HEK293 (cell line): ENCODE data around the gene SHROOM3.

Source experiments
- CTCF ChIA-PET: fragments of 350-600 bp; formaldehyde crosslinking; extraction: SDS; loops from one replicate; lab custom pipeline; 2021; ENCODE audit warnings: antibody characterized with exemption; lab: Yijun Ruan, JAX
- POLR2A ChIA-PET: fragments of 300-600 bp; formaldehyde crosslinking; extraction: SDS; loops from one replicate; lab custom pipeline; 2020; ENCODE audit warnings: antibody characterized with exemption, inconsistent platforms; lab: Yijun Ruan, JAX
- H3K27ac ChIP-seq: fragments of 200-500 bp; sonication (Bioruptor generic); 2 replicates; pipeline ENCODE4 v1.5.1; 2014; ENCODE audit warnings: low read depth, low read length, control low read depth, inconsistent platforms; ENCODE audit errors: extremely low read depth
- H3K36me3 ChIP-seq, 2 experiments: fragments of 200-500 bp in 1 of 2; sonication (Bioruptor generic) in 1 of 2; 1 replicate in 1 of 2; 2 replicates in 1 of 2; pipeline ENCODE4 v1.5.1; 2014 to 2017; ENCODE audit warnings: inconsistent platforms in 2 of 2, low read length in 2 of 2; ENCODE audit not compliant: control insufficient read depth in 2 of 2, insufficient read depth in 1 of 2
- H3K4me1 ChIP-seq: fragments of 200-500 bp; sonication (Bioruptor generic); 2 replicates; pipeline ENCODE4 v1.5.1; 2014; ENCODE audit warnings: mild to moderate bottlenecking, low read length, inconsistent platforms; ENCODE audit not compliant: control insufficient read depth, insufficient read depth
- H3K4me3 ChIP-seq: 2 replicates; pipeline ENCODE4 v1.5.1; 2011; ENCODE audit warnings: low read depth, mild to moderate bottlenecking, control low read depth, low read length, moderate library complexity
- H3K9me3 ChIP-seq: fragments of 200-500 bp; sonication (Bioruptor generic); 2 replicates; pipeline ENCODE4 v1.5.1; 2014; ENCODE audit warnings: low read depth, low read length, inconsistent platforms; ENCODE audit not compliant: control insufficient read depth, insufficient read depth
- BCL11B ChIP-seq: fragments of 450-650 bp; formaldehyde crosslinking; IDR thresholded peaks from 2 replicates; pipeline ENCODE4 v1.5.1; 2016; ENCODE audit warnings: low read depth, missing biosample characterization, missing genetic modification characterization
- FEZF1 ChIP-seq: fragments of 450-650 bp; formaldehyde crosslinking; IDR thresholded peaks from 2 replicates; pipeline ENCODE4 v1.5.1; 2016; ENCODE audit warnings: missing biosample characterization, missing genetic modification characterization
- HOXD13 ChIP-seq: sonication (generic); formaldehyde crosslinking; IDR thresholded peaks from 2 replicates; pipeline ENCODE4 v1.8.0; 2022; ENCODE audit warnings: missing genetic modification reagents, borderline replicate concordance
- OVOL3 ChIP-seq: fragments of 450-650 bp; formaldehyde crosslinking; IDR thresholded peaks from 2 replicates; pipeline ENCODE4 v1.5.1; 2016; ENCODE audit warnings: missing biosample characterization, missing genetic modification characterization
- PRDM1 ChIP-seq: fragments of 450-650 bp; formaldehyde crosslinking; IDR thresholded peaks from 2 replicates; pipeline ENCODE4; 2016; ENCODE audit warnings: missing biosample characterization, missing genetic modification characterization
- SCRT2 ChIP-seq: fragments of 450-650 bp; formaldehyde crosslinking; IDR thresholded peaks from 2 replicates; pipeline ENCODE4 v1.5.1; 2016; ENCODE audit warnings: missing biosample characterization, missing genetic modification characterization
- TCF7L2 ChIP-seq: IDR thresholded peaks from 2 replicates; pipeline ENCODE4 v1.6.1; 2011; ENCODE audit warnings: low read depth, mild to moderate bottlenecking, inconsistent platforms, low read length, moderate library complexity, borderline replicate concordance
- ZFP3 ChIP-seq: fragments of 450-650 bp; formaldehyde crosslinking; IDR thresholded peaks from 2 replicates; pipeline ENCODE4 v1.5.1; 2016; ENCODE audit warnings: low read depth, missing biosample characterization, missing genetic modification characterization
- ZFP69B ChIP-seq: fragments of 450-650 bp; formaldehyde crosslinking; IDR thresholded peaks from 2 replicates; pipeline ENCODE4 v1.5.1; 2016; ENCODE audit warnings: missing biosample characterization, missing genetic modification characterization
- ZNF10 ChIP-seq: fragments of 450-650 bp; formaldehyde crosslinking; IDR thresholded peaks from 2 replicates; pipeline ENCODE4 v1.5.1; 2017; ENCODE audit warnings: missing biosample characterization, missing genetic modification characterization
- ZNF146 ChIP-seq: fragments of 450-650 bp; formaldehyde crosslinking; IDR thresholded peaks from 2 replicates; pipeline ENCODE4 v1.5.1; 2016; ENCODE audit warnings: missing biosample characterization, missing genetic modification characterization
- ZNF2 ChIP-seq: fragments of 450-650 bp; formaldehyde crosslinking; IDR thresholded peaks from 2 replicates; pipeline ENCODE4 v1.5.1; 2016; ENCODE audit warnings: missing biosample characterization, missing genetic modification characterization
- ZNF248 ChIP-seq: fragments of 450-650 bp; formaldehyde crosslinking; IDR thresholded peaks from 2 replicates; pipeline ENCODE4 v1.5.1; 2017; ENCODE audit warnings: missing biosample characterization, missing genetic modification characterization
- ZNF335 ChIP-seq: fragments of 450-650 bp; formaldehyde crosslinking; conservative IDR thresholded peaks from 2 replicates; pipeline ENCODE4 v1.5.1; 2016; ENCODE audit warnings: missing biosample characterization, missing genetic modification characterization
- ZNF341 ChIP-seq: fragments of 450-650 bp; formaldehyde crosslinking; IDR thresholded peaks from 2 replicates; pipeline ENCODE4; 2016; ENCODE audit warnings: low read depth, missing biosample characterization, missing genetic modification characterization
- ZNF391 ChIP-seq: fragments of 450-650 bp; formaldehyde crosslinking; IDR thresholded peaks from 2 replicates; pipeline ENCODE4 v1.5.1; 2016; ENCODE audit warnings: low read depth, missing biosample characterization, missing genetic modification characterization, borderline replicate concordance
- ZNF510 ChIP-seq: fragments of 450-650 bp; formaldehyde crosslinking; IDR thresholded peaks from 2 replicates; pipeline ENCODE4 v1.5.1; 2018; ENCODE audit warnings: mild to moderate bottlenecking, missing genetic modification characterization, missing biosample characterization; ENCODE audit not compliant: insufficient replicate concordance
- ZNF548 ChIP-seq: fragments of 450-650 bp; formaldehyde crosslinking; IDR thresholded peaks from 2 replicates; pipeline ENCODE4 v1.5.1; 2016; ENCODE audit warnings: missing biosample characterization, missing genetic modification characterization
- ZNF561 ChIP-seq: fragments of 450-650 bp; IDR thresholded peaks from 2 replicates; pipeline ENCODE4 v1.5.1; 2018; ENCODE audit warnings: missing biosample characterization, missing genetic modification characterization, borderline replicate concordance
- ZNF626 ChIP-seq: fragments of 450-650 bp; sonication (Bioruptor Pico); formaldehyde crosslinking; IDR thresholded peaks from 2 replicates; pipeline ENCODE4 v1.5.1; 2018; ENCODE audit warnings: missing biosample characterization, missing genetic modification characterization, inconsistent platforms
- ZNF629 ChIP-seq: fragments of 450-650 bp; formaldehyde crosslinking; IDR thresholded peaks from 2 replicates; pipeline ENCODE4 v1.5.1; 2017; ENCODE audit warnings: missing biosample characterization, missing genetic modification characterization
- TF ChIP-seq, protein P1 (sequence below): fragments of 450-650 bp; formaldehyde crosslinking; IDR thresholded peaks from 2 replicates; pipeline ENCODE4 v1.5.1; 2016; ENCODE audit warnings: missing biosample characterization, missing genetic modification characterization, borderline replicate concordance
- TF ChIP-seq, protein P2 (sequence below): fragments of 450-650 bp; formaldehyde crosslinking; IDR thresholded peaks from 2 replicates; pipeline ENCODE4 v1.5.1; 2017; ENCODE audit warnings: missing biosample characterization, missing genetic modification characterization
- TF ChIP-seq, protein P3 (sequence below): fragments of 450-650 bp; formaldehyde crosslinking; IDR thresholded peaks from 2 replicates; pipeline ENCODE4 v1.5.1; 2016; ENCODE audit warnings: missing biosample characterization, missing genetic modification characterization
- TF ChIP-seq, protein P4 (sequence below): fragments of 450-650 bp; IDR thresholded peaks from 2 replicates; pipeline ENCODE4 v1.5.1; 2018; ENCODE audit warnings: missing biosample characterization, missing genetic modification characterization

Gene SHROOM3

DNA sequence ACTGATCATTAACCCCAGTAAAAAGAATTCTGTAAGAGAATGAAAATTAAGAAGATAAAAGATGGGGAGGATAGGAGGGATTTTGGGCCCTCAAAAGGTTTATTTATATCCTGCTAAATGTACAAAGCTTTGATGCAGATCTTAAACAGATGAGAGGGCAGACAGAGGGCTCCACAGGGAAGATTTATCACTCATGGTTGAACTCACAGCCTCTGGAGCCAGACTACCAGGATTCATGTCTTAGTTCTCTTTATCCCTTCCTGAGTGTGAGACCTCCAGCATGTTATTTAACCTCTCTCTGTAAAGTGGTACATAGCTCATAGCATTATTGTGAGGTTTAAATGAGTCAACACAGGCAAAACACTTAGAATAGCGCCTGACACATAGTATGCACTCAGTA, 388.5 kb downstream of the SHROOM3 start (continued):
- TF ChIP-seq, protein P1, sequence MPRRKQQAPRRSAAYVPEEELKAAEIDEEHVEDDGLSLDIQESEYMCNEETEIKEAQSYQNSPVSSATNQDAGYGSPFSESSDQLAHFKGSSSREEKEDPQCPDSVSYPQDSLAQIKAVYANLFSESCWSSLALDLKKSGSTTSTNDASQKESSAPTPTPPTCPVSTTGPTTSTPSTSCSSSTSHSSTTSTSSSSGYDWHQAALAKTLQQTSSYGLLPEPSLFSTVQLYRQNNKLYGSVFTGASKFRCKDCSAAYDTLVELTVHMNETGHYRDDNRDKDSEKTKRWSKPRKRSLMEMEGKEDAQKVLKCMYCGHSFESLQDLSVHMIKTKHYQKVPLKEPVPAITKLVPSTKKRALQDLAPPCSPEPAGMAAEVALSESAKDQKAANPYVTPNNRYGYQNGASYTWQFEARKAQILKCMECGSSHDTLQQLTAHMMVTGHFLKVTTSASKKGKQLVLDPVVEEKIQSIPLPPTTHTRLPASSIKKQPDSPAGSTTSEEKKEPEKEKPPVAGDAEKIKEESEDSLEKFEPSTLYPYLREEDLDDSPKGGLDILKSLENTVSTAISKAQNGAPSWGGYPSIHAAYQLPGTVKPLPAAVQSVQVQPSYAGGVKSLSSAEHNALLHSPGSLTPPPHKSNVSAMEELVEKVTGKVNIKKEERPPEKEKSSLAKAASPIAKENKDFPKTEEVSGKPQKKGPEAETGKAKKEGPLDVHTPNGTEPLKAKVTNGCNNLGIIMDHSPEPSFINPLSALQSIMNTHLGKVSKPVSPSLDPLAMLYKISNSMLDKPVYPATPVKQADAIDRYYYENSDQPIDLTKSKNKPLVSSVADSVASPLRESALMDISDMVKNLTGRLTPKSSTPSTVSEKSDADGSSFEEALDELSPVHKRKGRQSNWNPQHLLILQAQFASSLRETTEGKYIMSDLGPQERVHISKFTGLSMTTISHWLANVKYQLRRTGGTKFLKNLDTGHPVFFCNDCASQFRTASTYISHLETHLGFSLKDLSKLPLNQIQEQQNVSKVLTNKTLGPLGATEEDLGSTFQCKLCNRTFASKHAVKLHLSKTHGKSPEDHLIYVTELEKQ (tag by site-specific recombination) = no peak
- TF ChIP-seq ZNF391 (tag by site-specific recombination) = no peak
- TF ChIP-seq TCF7L2 = no peak

DNA sequence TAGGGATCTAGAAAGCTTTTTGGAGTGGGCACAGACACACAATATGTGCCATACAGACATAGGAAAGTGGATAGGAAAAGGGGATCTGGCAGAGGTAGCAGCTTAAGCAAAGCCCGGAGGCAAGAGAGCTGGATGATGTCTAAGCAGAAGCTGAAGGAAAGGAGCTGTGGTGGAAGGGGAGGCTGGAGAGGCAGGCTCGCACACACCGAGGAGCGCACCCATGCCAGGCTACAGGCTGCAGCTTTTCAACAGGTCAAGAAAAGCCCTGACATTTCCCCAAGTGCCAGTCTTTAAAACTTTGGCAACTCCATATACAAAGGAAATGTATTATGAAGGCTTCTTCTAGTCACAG, 395.6 kb downstream of the SHROOM3 start:
- Histone ChIP-seq H3K4me1 (peaks cover 10% of the 10 kb centered on the region), H3K9me3 (no peaks in the 10 kb centered on the region), H3K36me3 (no peaks in the 10 kb centered on the region), H3K27ac (no peak overlapping the region), H3K4me3 (no peak overlapping the region)
- CTCF ChIA-PET = interaction anchor here (1.0 kb wide), 1 partner anchor 50 kb away, joined by 3 read pairs; no protein-coding TSS in a partner anchor
- TF ChIP-seq FEZF1 (tag by site-specific recombination) (no peak), ZFP69B (tag by site-specific recombination) (no peak), ZNF510 (no peak), HOXD13 (CRISPR knock-in tag) (no peak), ZNF561 (tag by site-specific recombination) (no peak), ZNF248 (no peak), ZNF341 (tag by site-specific recombination) (no peak), OVOL3 (tag by site-specific recombination) (no peak)
- TF ChIP-seq, protein P2, sequence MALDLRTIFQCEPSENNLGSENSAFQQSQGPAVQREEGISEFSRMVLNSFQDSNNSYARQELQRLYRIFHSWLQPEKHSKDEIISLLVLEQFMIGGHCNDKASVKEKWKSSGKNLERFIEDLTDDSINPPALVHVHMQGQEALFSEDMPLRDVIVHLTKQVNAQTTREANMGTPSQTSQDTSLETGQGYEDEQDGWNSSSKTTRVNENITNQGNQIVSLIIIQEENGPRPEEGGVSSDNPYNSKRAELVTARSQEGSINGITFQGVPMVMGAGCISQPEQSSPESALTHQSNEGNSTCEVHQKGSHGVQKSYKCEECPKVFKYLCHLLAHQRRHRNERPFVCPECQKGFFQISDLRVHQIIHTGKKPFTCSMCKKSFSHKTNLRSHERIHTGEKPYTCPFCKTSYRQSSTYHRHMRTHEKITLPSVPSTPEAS (tag by site-specific recombination) = no peak
- POLR2A ChIA-PET = interaction anchor here (1.9 kb wide), 1 partner anchor 119 kb away, joined by 4 read pairs; the partner anchor contains the start of gene SEPTIN11

DNA sequence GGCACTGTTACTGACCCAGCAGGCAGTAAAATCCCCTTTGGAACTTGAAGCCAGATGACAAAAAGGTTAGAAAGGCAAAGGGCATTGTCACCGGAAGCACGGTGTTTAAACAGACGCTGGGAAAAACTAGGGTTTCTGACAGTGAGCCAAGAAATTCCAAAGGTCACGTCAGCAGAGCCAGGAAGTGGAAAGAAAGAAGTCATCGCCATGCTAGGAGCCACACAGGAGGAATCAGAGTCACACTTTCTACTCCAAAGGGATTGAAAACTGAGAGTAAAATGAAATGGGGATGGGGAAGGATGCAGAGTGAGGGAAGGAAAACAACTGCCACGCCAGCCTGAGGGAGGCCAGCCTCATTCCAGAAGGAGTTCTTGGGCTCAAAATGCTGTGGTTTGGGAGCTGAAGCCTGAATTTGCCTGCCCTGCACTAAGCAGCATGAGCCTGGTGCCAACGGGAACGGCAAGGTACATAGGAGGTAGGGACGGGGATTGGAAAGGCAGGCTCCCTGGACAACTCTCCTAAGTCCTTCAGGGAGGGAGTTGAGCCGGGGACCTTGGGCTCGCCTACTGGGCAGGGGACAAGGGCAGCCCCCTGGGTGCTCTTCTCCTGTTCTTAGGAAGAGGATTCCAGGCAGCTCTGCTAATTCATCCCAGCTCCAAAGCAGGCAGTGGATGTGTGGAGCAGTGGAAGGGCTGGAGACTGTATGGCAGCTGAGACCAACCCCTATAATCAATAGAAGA, 396.1 kb downstream of the SHROOM3 start:
- H3K4me1 ChIP-seq = peaks cover 10% of the 10 kb centered on the region
- H3K4me3 ChIP-seq = no peak overlapping the region
- CTCF ChIA-PET = interaction anchor here (0.5 to 1.0 kb wide), 2 partner anchors 51 to 447 kb away, joined by 3 read pairs; no protein-coding TSS in a partner anchor
- POLR2A ChIA-PET = interaction anchor here (1.9 kb wide), 1 partner anchor 118 kb away, joined by 4 read pairs; the partner anchor contains the start of gene SEPTIN11
- H3K27ac ChIP-seq = peak overlapping the region; percentile 59; the same call in 1 of the 2 replicates
- H3K9me3 ChIP-seq = no peaks in the 10 kb centered on the region
- H3K36me3 ChIP-seq = no peaks in the 10 kb centered on the region
- no peak for TF ChIP-seq ZNF626 (tag by site-specific recombination)
- peak; percentile 24; the same call in 1 of the 2 replicates for TF ChIP-seq ZNF629 (tag by site-specific recombination)
- no peak for TF ChIP-seq ZNF2 (tag by site-specific recombination)
- TF ChIP-seq, protein P3, sequence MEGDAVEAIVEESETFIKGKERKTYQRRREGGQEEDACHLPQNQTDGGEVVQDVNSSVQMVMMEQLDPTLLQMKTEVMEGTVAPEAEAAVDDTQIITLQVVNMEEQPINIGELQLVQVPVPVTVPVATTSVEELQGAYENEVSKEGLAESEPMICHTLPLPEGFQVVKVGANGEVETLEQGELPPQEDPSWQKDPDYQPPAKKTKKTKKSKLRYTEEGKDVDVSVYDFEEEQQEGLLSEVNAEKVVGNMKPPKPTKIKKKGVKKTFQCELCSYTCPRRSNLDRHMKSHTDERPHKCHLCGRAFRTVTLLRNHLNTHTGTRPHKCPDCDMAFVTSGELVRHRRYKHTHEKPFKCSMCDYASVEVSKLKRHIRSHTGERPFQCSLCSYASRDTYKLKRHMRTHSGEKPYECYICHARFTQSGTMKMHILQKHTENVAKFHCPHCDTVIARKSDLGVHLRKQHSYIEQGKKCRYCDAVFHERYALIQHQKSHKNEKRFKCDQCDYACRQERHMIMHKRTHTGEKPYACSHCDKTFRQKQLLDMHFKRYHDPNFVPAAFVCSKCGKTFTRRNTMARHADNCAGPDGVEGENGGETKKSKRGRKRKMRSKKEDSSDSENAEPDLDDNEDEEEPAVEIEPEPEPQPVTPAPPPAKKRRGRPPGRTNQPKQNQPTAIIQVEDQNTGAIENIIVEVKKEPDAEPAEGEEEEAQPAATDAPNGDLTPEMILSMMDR (tag by site-specific recombination) = no peak
- TF ChIP-seq ZFP69B (tag by site-specific recombination) = no peak
- peak; percentile 56; the same call in 1 of the 2 replicates for TF ChIP-seq SCRT2
- no peak for TF ChIP-seq ZNF548 (tag by site-specific recombination)
- peak; percentile 41; the same call in 1 of the 2 replicates for TF ChIP-seq ZNF335
- no peak for TF ChIP-seq ZNF248
- no peak for TF ChIP-seq ZFP3
- peak; percentile 63 for TF ChIP-seq PRDM1 (tag by site-specific recombination)
- no peak for TF ChIP-seq BCL11B (tag by site-specific recombination)
- TF ChIP-seq ZNF146 = no peak
- peak; percentile 36; the same call in 1 of the 2 replicates for TF ChIP-seq ZNF10
- TF ChIP-seq, protein P4, sequence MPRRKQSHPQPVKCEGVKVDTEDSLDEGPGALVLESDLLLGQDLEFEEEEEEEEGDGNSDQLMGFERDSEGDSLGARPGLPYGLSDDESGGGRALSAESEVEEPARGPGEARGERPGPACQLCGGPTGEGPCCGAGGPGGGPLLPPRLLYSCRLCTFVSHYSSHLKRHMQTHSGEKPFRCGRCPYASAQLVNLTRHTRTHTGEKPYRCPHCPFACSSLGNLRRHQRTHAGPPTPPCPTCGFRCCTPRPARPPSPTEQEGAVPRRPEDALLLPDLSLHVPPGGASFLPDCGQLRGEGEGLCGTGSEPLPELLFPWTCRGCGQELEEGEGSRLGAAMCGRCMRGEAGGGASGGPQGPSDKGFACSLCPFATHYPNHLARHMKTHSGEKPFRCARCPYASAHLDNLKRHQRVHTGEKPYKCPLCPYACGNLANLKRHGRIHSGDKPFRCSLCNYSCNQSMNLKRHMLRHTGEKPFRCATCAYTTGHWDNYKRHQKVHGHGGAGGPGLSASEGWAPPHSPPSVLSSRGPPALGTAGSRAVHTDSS (tag by site-specific recombination) = no peak
